Left renal pelvis (tissue), 4 donors: ENCODE data around the gene RPA3. TPM values are rescaled to one million over a fixed set of nuclear protein-coding genes. Genes with fewer than 3 reads are reported as not detected.

ENCODE experiments used
- DNase-seq, 4 donors: peaks; one replicate each; pipeline ENCODE4 v3.0.0-alpha.2; 2013; ENCODE audit warnings: low read depth in 4 of 4, low spot score in 3 of 4
- polyA plus RNA-seq, 4 donors: library from polyadenylated mRNA; unstranded; fragments of 120-200 nt; gene quantifications; one replicate each; pipeline ENCODE4 v1.2.1, GENCODE V29; 2013; ENCODE audit not compliant: insufficient read length in 4 of 4

The RPA3 gene
- polyA plus RNA-seq, result 10 to 100 TPM; 37.1 to 77.5 (median 61.0) TPM

DNA sequence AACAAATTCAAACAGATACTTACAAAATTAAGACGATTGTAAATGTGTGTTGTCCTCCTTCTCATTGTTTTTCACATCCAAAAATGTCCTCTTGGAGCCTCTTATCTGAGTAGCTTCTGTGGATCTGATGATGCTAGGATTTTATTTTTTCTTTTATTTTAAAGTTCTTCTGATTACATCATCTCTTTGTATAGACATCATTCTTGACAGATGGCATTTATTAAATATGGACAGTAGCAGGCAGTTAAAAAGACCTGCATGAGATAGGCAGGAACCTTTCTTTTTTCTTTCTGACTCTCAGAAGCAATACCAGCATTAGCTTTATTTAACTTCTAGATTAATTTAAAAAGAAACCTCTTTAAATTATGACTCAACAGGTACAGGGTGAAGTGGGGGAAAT is at the start of gene RPA3:
RPA3 (minus strand) TSS at position 116 of the 400 bp plus-strand sequence. CDS start 78,189 bp downstream, outside the sequence.
- no peak for DNase-seq

- DNase-seq, result no peak
Observed at GRCh38 chr7:7766671-7767070, 48.3 kb upstream of the RPA3 start.

- no peak for DNase-seq
Observed at GRCh38 chr7:7765422-7765821, 47.0 kb upstream of the RPA3 start.

DNA sequence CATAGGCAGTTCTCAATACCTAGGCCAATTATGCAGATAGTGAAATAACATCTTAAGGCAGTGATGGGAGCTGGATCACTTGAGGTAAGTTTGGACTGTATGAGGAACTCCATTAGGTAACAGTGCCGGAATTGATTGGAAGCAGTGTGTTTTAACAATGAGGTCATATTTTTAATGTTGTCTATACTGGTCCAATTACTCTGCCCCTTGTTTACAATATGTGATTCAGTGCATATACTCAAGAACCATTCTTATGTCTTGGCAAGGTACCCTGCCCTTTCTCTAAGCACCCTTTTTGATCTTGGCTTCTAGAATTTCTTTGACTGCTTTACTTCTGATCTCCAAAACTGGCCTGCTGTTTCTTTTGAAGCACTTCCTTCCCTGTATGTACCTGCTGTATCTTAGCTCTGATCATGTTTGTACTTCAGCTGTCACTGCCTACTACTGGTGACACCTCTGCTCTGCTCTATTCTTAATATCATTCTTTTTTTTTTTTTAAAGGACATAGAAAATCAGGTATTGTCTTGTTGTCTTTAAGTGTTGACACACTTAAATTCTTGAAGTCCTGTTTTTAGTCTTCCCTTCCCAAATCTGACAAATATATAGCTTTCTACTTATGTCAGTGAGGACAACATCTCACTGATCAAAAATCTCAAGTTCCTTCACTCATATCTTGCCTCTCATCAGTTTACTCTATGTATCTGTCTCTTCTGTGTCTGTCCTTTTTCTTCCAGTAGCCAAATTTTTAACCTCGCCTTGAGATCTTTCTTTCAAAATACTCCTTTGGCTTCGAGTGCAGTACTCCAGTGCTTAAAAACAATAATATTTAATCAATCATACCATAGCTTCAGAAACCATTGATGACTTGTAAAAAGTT is 46.4 kb upstream of the RPA3 start:
- DNase-seq, result no peak

DNA sequence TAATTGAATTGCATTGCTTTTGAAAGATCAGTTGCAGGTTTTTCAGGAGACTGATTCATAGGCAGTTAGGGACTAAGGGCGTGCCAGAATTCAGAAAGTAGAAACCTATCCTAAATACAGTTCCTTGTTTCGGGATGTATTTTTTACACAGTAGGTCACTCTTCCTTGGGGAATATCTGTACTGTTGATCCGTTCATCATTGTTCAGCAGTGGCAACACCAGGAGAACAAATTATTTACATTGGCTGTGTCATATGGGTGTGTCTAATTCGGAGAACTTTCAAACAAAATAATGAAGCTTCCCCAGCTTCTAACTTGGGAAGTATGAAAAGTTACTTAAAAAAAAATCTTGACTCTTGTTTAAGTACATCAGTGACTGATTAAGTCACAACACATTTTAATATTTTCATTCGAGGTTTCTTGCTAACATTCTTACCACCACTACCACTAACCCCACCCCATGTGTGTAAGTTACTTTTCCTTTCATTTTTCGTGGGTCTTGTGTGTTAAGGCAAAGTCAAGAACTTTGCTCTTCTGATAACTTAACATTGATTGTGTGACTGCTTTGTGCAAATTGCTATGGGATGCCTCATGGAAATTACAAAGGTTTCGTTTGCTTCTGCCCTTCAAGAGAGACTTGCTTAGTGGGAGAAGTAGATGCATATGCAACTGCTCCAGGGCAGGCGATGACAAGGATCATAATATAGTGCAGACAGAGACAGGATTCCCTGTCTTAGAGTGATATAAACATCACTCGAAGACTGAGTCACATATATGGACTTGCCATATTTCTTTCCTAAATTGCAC is 43.8 kb upstream of the RPA3 start:
- DNase-seq, result peak in 1 of 4 donors; percentile 21

DNA sequence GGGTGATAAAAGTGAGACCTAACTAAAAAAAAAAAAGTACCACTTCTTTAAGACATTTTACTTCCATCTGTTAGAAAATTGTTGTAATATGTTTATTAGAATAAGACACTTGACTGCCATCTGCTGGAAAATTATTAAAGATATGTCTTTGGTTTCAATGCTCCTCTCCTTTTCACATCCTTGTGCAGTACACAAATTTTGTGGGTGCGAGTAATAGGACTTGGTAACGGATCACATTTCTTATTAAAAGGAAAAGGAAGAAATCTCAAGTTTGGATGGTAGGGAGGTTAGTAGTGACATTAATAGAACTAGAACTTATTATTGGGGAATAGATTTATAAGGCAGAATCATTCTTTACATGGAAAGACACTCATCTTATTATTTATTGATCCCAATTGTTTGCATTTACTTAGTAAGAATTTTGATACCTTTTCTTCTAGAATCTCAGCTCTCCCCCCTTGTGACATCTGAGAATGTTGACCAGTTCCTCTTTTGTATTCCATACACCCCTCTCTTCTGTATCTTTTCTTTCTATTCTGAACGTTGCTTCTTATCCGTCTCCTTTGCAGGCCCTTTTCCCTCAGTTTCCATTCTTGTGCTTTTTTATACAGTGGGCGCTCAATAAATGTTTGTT is 43.0 kb upstream of the RPA3 start:
- no peak for DNase-seq

DNA sequence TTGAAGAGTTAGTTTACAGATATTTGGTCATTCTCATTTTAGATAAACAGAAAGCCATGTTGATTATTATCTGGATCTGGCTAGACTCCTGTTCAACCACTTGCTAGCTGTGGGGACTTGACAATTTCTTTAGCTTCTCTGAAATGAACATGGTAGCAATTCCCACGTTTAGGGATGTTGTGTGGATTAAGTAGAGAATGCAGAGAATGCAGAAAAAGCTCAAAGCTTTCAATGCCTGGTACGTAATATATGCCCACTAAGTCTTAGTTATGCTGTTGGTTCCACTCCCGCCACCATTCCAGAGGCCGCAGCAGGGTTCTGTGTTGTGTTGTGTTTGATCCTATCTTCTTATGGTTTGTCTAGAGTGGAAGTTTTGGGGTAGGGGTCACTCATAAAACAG is 39.2 kb upstream of the RPA3 start:
- DNase-seq, result no peak

DNA sequence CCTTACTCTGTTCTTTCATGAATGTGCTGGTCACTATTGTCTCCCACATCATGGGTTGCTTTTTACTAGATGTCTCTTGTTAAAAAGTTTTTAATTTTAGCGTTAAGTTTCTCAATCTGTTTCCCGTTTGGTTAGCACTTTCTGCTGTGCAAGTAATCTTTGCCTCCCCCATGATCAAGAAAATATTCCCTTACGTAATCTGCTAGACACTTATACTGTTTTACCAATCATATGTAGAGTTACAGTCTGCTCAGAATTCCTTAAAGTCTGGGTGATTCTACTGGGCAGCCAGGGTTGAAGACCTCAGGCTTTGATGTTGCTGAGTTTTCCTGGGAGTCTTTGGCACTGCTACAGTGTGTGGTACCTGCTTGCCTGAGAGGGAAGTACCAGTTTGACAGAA is 38.2 kb upstream of the RPA3 start:
- DNase-seq, result no peak

- DNase-seq, result no peak
Observed at GRCh38 chr7:7751243-7752092, 33.1 kb upstream of the RPA3 start.

GRCh38 chr7:7750571-7751242 is 32.3 kb upstream of the RPA3 start:
- no peak for DNase-seq

DNA sequence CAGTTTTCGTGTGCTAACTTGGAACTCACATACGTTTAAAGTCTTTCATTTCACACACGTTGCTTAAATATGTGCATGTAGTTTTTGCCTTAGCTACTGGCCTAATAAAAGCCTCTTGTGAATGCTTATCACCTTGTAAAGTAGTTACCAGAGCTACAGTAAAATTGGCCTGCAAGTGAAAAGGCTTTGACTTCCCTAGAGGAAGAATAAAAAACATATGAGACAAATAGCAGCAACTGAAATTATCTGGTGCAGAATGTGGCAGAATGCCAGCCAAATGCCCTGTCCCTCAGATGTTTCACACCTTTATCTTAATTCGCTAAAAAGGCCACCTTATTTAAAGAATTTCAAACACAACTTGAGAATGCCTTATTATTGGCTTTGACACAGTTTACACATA is 28.1 kb upstream of the RPA3 start:
- no peak for DNase-seq

DNA sequence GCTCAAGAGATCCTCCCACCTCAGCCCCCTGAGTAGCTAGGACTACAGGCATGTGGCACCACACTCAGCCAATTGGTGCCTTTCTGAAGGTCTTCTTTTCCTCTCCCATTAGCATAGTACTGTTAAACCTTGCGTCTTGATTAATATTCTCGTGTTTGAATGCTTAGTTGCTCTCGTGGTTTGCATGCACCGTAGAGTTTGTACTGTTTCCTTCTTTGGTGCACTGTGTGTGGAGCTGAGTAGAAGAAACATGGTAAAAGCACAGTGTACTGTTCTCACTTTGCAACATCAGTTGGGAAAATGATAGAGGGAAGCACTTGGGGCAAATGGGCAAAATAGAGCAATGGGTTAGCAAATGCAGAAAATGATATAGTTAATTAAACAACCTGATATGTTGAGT is 27.6 kb upstream of the RPA3 start:
- no peak for DNase-seq

GRCh38 chr7:7745258-7745657 is 26.9 kb upstream of the RPA3 start:
- DNase-seq, result no peak

DNA sequence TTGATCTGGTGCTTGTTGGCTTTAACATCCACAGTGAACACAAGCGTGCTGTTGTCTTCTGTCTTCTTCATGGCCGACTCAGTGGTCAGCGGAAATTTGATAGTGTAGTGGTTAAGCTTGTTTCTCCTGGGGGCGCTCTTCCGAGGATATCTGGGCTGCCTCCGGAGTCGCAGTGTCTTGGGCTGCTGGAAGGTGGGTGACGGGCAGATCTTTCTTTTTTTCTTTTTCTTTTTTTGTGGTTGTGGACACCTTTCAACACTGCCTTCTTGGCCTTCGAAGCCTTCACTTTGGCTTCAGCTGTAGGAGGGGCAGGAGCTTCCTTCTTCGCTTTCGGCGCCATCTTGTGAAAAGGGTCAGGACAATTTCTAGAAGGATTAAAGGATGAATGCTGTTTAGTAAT is 23.8 kb upstream of the RPA3 start:
- no peak for DNase-seq

DNA sequence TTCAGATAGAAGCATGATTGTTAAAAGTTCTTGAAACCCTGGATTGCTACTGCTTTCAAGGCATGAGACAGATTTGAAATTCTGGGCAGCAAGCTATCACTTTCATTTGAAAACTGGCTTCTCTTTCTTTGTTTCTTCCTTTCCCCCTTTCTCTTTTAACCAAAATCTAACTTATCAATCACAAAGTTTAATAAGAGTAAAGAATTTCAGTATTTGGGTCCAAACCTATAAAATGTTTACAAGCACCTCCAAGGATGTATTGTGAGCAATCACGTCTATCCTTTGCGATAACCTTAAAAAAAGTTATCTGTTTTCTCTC is 21.6 kb upstream of the RPA3 start:
- DNase-seq, result no peak

GRCh38 chr7:7739204-7740036 is 21.0 kb upstream of the RPA3 start:
- DNase-seq, result no peak

GRCh38 chr7:7738622-7739021 is 20.2 kb upstream of the RPA3 start:
- DNase-seq, result no peak

- no peak for DNase-seq
Observed at GRCh38 chr7:7738177-7738576, 19.8 kb upstream of the RPA3 start.

- DNase-seq, result no peak
Observed at GRCh38 chr7:7737674-7738073, 19.3 kb upstream of the RPA3 start.
